BLaER1 treated with 17β-estradiol and CSF1 and Interleukin-3, amounts not matched to agents 10 nM and 100 nM (cell line): ENCODE data around the gene ROGDI.

Source experiments
- H3K27ac ChIP-seq, 11 experiments: shearing (Covaris generic); formaldehyde crosslinking; 2 replicates each; pipeline ENCODE4 v1.8.1; 2022
- H3K27me3 ChIP-seq, 11 experiments: shearing (Covaris generic); formaldehyde crosslinking; 2 replicates each; pipeline ENCODE4 v1.8.1; 2022
- H3K36me3 ChIP-seq, 11 experiments: shearing (Covaris generic); formaldehyde crosslinking; 2 replicates each; pipeline ENCODE4 v1.8.1; 2022
- H3K4me1 ChIP-seq, 10 experiments: shearing (Covaris generic); formaldehyde crosslinking; 2 replicates each; pipeline ENCODE4 v1.8.1; 2022
- H3K4me2 ChIP-seq, 11 experiments: shearing (Covaris generic); formaldehyde crosslinking; 2 replicates each; pipeline ENCODE4 v1.8.1; 2022
- H3K4me3 ChIP-seq, 10 experiments: shearing (Covaris generic); formaldehyde crosslinking; 2 replicates each; pipeline ENCODE4 v1.8.1; 2022
- H3K9ac ChIP-seq, 11 experiments: shearing (Covaris generic); formaldehyde crosslinking; 2 replicates each; pipeline ENCODE4 v1.8.1; 2022
- H3K9me3 ChIP-seq, 11 experiments: shearing (Covaris generic); formaldehyde crosslinking; replicated peaks in 1 of 11; 2 replicates each; pipeline ENCODE4 v1.8.1; 2022
- H4K20me1 ChIP-seq, 11 experiments: shearing (Covaris generic); formaldehyde crosslinking; 2 replicates each; pipeline ENCODE4 v1.8.1; 2022
- Cebpa-rat ChIP-seq, 11 experiments: shearing (Covaris generic); IDR thresholded peaks; 2 replicates each; pipeline ENCODE4 v1.8.1; 2022

The ROGDI gene

GRCh38 chr16:4801962-4802658, at the start of gene ROGDI:
ROGDI (minus strand) TSS chr16:4802633; CDS start chr16:4802571, 62 bp downstream.
- TF ChIP-seq Cebpa-rat (IDR thresholded peaks at IDR 0.05), result no peak
- H3K36me3 ChIP-seq, result peaks cover 39 to 61% (median 56%) of the 10 kb centered on the region in 11 experiments
- H3K4me2 ChIP-seq, result peak within 1 kb of the TSS; percentile 95 to 100 (median 97)
- H3K27ac ChIP-seq, result peak within 1 kb of the TSS in 10 of 11 experiments; percentile 52 to 89 (median 81); a peak in 20 of 22 replicates
- H3K9ac ChIP-seq, result peak within 1 kb of the TSS; percentile 72 to 86 (median 79)
- peaks cover 31 to 56% (median 47%) of the 10 kb centered on the region in 10 experiments for H3K4me1 ChIP-seq
- H3K4me3 ChIP-seq, result peak within 1 kb of the TSS; percentile 69 to 97 (median 85)
- peaks cover 0 to 20% (median 5%) of the 10 kb centered on the region in 11 experiments; a peak in 7 of 22 replicates for H4K20me1 ChIP-seq
- H3K27me3 ChIP-seq, result no peaks in the 10 kb centered on the region
- H3K9me3 ChIP-seq, result no peaks in the 10 kb centered on the region

- peak overlapping the region; percentile 10 to 97 (median 37); a peak in 11 of 22 replicates for H3K9ac ChIP-seq
- H4K20me1 ChIP-seq, result peaks cover 71 to 94% (median 92%) of the 10 kb centered on the region in 11 experiments; a peak in 21 of 22 replicates
- H3K4me3 ChIP-seq, result peak overlapping the region in 5 of 10 experiments; percentile 18 to 97 (median 95); a peak in 6 of 20 replicates
- TF ChIP-seq Cebpa-rat (IDR thresholded peaks at IDR 0.05), result no peak
- H3K4me2 ChIP-seq, result peak overlapping the region; percentile 73 to 97 (median 91)
- H3K27ac ChIP-seq, result no peak overlapping the region; a peak in 1 of 22 replicates
- H3K4me1 ChIP-seq, result peaks cover 35 to 55% (median 43%) of the 10 kb centered on the region in 10 experiments
- H3K27me3 ChIP-seq, result no peaks in the 10 kb centered on the region
- H3K9me3 ChIP-seq, result no peaks in the 10 kb centered on the region
- peaks cover 24 to 61% (median 38%) of the 10 kb centered on the region in 11 experiments for H3K36me3 ChIP-seq
Observed at GRCh38 chr16:4850211-4850610, 47.8 kb upstream of the ROGDI start.

GRCh38 chr16:4847774-4848587, 45.5 kb upstream of the ROGDI start:
- H3K4me1 ChIP-seq, result peaks cover 38 to 64% (median 46%) of the 10 kb centered on the region in 10 experiments
- no peak for TF ChIP-seq Cebpa-rat (IDR thresholded peaks at IDR 0.05)
- H3K36me3 ChIP-seq, result peaks cover 21 to 61% (median 36%) of the 10 kb centered on the region in 11 experiments
- peak overlapping the region; percentile 93 to 99 (median 96) for H3K27ac ChIP-seq
- no peaks in the 10 kb centered on the region for H3K9me3 ChIP-seq
- H3K4me2 ChIP-seq, result peak overlapping the region; percentile 76 to 97 (median 93)
- H3K4me3 ChIP-seq, result peak overlapping the region; percentile 88 to 100 (median 96)
- H4K20me1 ChIP-seq, result peaks cover 71 to 92% (median 87%) of the 10 kb centered on the region in 11 experiments; a peak in 21 of 22 replicates
- peak overlapping the region; percentile 93 to 99 (median 97) for H3K9ac ChIP-seq
- no peaks in the 10 kb centered on the region for H3K27me3 ChIP-seq

GRCh38 chr16:4846901-4847773, 44.7 kb upstream of the ROGDI start, which contains the start of the genes GLYR1 and UBN1:
GLYR1 (minus strand) TSS chr16:4847288; CDS start chr16:4847265, 23 bp downstream.
UBN1 (plus strand) TSS chr16:4847481; CDS start chr16:4852918, 5,437 bp downstream.
- Histone ChIP-seq H3K27ac (peak within 1 kb of the TSS; percentile 93 to 99 (median 96)), H3K9ac (peak within 1 kb of the TSS; percentile 93 to 99 (median 97)), H3K4me3 (peak within 1 kb of the TSS; percentile 88 to 100 (median 96)), H4K20me1 (peaks cover 70 to 92% (median 87%) of the 10 kb centered on the region in 11 experiments; a peak in 21 of 22 replicates), H3K4me2 (peak within 1 kb of the TSS; percentile 90 to 97 (median 94)), H3K36me3 (peaks cover 28 to 61% (median 37%) of the 10 kb centered on the region in 11 experiments), H3K9me3 (no peaks in the 10 kb centered on the region), H3K27me3 (no peaks in the 10 kb centered on the region), H3K4me1 (peaks cover 33 to 56% (median 44%) of the 10 kb centered on the region in 10 experiments)
- TF ChIP-seq Cebpa-rat (IDR thresholded peaks at IDR 0.05), result no peak

GRCh38 chr16:4846503-4846900, 44.1 kb upstream of the ROGDI start:
- Histone ChIP-seq H3K9me3 (no peaks in the 10 kb centered on the region), H3K27me3 (no peaks in the 10 kb centered on the region), H3K4me1 (peaks cover 27 to 51% (median 42%) of the 10 kb centered on the region in 10 experiments), H3K36me3 (peaks cover 34 to 62% (median 43%) of the 10 kb centered on the region in 11 experiments), H3K4me2 (peak overlapping the region; percentile 85 to 97 (median 93)), H4K20me1 (peaks cover 65 to 92% (median 86%) of the 10 kb centered on the region in 11 experiments; a peak in 21 of 22 replicates), H3K9ac (peak overlapping the region; percentile 93 to 99 (median 97)), H3K27ac (peak overlapping the region; percentile 93 to 99 (median 96)), H3K4me3 (peak overlapping the region; percentile 88 to 100 (median 96))
- TF ChIP-seq Cebpa-rat (IDR thresholded peaks at IDR 0.05), result no peak

- peaks cover 86 to 100% (median 95%) of the 10 kb centered on the region in 11 experiments for H3K36me3 ChIP-seq
- H3K4me2 ChIP-seq, result no peak overlapping the region
- H3K27ac ChIP-seq, result no peak overlapping the region
- no peaks in the 10 kb centered on the region for H3K9me3 ChIP-seq
- H4K20me1 ChIP-seq, result peaks cover 51 to 97% (median 79%) of the 10 kb centered on the region in 11 experiments; a peak in 21 of 22 replicates
- TF ChIP-seq Cebpa-rat (IDR thresholded peaks at IDR 0.05), result no peak
- no peak overlapping the region for H3K4me3 ChIP-seq
- H3K9ac ChIP-seq, result peak overlapping the region in 2 of 11 experiments; percentile 29 to 34; a peak in 1 of 22 replicates
- H3K27me3 ChIP-seq, result no peaks in the 10 kb centered on the region
- peaks cover 7 to 19% (median 13%) of the 10 kb centered on the region in 10 experiments for H3K4me1 ChIP-seq
Observed at GRCh38 chr16:4840984-4841383, 38.6 kb upstream of the ROGDI start.

- Histone ChIP-seq H3K27ac (no peak overlapping the region), H3K36me3 (peaks cover 94 to 100% (median 98%) of the 10 kb centered on the region in 11 experiments), H3K4me2 (no peak overlapping the region), H4K20me1 (peaks cover 43 to 97% (median 79%) of the 10 kb centered on the region in 11 experiments; a peak in 21 of 22 replicates), H3K9me3 (no peaks in the 10 kb centered on the region), H3K4me1 (peaks cover 0 to 8% (median 2%) of the 10 kb centered on the region in 10 experiments; a peak in 8 of 20 replicates), H3K27me3 (no peaks in the 10 kb centered on the region), H3K9ac (no peak overlapping the region), H3K4me3 (no peak overlapping the region)
- TF ChIP-seq Cebpa-rat (IDR thresholded peaks at IDR 0.05), result no peak
Observed at GRCh38 chr16:4839942-4840341, 37.5 kb upstream of the ROGDI start.
